ENCODE results near the gene SLC7A10.

The SLC7A10 gene

DNA sequence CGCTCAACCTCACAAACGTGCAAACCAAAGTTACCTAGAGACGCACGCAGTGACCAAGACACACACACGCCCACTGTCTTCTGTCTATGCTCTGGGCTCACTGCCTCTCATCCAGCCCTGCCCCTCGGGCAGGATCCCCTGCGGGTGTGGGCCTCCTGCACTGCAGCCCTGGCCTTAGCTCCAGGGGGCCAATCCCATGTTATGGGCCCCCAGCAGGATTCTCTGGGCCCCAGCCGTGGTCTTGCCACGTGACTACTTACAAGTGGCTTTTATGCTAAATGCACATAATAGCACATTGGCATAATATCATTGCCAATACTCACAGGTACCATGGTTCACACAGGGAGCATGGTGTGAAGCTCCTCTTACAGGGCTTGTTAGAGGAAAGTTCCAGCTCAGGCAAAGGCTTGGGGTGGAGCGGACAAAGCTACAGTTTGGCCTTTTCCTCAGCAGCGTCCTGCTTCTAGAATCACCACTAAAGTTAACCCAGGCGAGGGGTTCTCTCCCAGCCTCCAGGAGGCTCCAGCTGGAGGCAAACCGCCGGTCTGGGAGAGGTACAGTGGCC lies 39.3 kb upstream of the SLC7A10 start:
- no CpG with 5 or more reads among the region's 14 CpGs for WGBS (ENCODE audit: extremely low coverage, insufficient coverage, low lambda C conversion rate)
- H3K4me3 ChIP-seq (ENCODE audit: low read length): no peak overlapping the region
- H3K23ac ChIP-seq (ENCODE audit: low read length): no peak overlapping the region

DNA sequence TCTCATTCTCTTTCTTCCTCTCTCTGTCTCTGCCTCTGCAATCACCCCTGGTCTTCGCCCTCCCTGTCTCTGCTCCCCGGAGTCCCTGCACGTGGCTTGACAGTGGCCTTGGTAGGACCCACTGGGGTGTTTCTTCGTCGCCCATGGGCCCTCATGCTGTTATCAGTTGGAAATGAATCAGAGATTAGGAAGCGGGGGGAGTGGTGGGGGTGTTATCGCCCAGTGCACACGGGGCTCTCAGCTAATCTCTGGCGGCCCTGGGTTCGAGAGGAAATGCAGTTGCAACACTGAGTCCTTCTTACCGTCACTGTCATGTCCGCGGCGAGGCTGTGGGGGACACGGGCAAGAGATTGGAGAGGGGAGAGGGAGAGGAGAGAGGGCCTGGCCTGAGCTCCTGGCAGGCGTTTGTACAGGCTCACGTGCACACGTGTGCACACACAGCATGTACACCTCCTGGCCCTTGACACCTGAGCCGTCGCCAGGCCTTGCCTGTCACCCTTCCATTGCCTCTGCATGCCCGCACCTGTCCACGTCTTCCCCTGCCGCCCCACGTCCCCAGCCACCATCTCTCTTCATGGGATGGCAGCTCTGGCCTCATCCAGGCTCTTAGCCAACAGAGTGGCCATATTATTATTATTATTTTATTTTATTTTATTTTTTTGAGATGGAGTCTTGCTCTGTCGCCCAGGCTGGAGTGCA lies 37.8 kb upstream of the SLC7A10 start:
- H3K27ac ChIP-seq (ENCODE audit: low read depth, low read length): no peak overlapping the region

More for the DNA sequence above, 39.3 kb upstream of the SLC7A10 start:
- Histone ChIP-seq H4K8ac (ENCODE audit: low read depth, low read length) (no peak overlapping the region), H3K56ac (ENCODE audit: low read length) (no peak overlapping the region), H2BK5ac (ENCODE audit: low read length) (no peak overlapping the region), H3K79me2 (ENCODE audit: control insufficient read depth, insufficient read depth, low read length) (no peaks in the 10 kb centered on the region), H2AK5ac (ENCODE audit: low read length) (no peak overlapping the region), H3K79me1 (ENCODE audit: low read length) (no peaks in the 10 kb centered on the region), H3K9ac (ENCODE audit: low read length) (no peak overlapping the region), H3K36me3 (ENCODE audit: control insufficient read depth, insufficient read depth, low read length) (no peaks in the 10 kb centered on the region), H2BK120ac (ENCODE audit: low read depth, low read length) (no peak overlapping the region), H4K5ac (ENCODE audit: low read length) (no peak overlapping the region), H3K4ac (ENCODE audit: low read depth, low read length) (no peak overlapping the region), H3K18ac (ENCODE audit: low read length) (no peak overlapping the region), H2BK15ac (replicated peaks; ENCODE audit: low read depth) (no peak overlapping the region), H3K4me1 (ENCODE audit: control insufficient read depth, low read depth, low read length) (no peaks in the 10 kb centered on the region), H3K4me2 (ENCODE audit: low read length) (no peak overlapping the region), H3K27ac (ENCODE audit: low read depth, low read length) (no peak overlapping the region), H3K27me3 (ENCODE audit: insufficient read depth, low read length, poor library complexity) (no peaks in the 10 kb centered on the region)
- no peak for DNase-seq

DNA sequence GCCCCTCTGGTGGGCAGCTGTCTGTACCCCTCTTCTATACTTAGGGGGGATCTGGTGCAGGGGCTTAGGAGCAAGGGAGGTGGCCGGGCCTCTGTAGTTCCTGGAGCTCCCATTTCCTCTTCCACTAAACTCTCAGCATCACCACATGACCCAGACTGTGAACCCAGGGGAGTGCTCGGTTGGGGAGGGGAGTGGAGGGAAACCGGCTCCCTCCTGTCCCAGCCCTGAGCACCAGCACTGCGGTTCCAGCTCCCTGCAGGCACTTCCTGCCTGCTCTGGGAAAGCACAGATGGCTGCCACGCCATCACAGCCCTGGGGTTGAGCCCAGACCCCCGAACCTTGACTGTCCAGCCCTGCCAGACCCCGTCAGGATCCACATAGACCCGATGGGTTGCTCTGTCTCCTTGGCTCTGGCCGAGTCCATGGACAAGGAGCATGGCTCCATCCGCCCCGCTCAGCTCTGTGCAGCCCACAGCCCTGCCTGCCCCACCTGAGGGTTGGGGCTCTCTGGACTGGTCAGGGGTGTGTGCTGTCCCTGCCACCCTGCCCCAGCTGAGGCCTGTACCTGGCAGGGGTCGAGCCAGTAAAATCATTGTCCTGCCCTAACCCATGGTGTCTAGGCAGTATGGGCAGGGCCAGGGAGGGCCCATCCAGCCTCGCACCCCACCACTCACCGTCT lies 36.0 kb upstream of the SLC7A10 start:
- Histone ChIP-seq H3K4me2 (ENCODE audit: low read length) (no peak overlapping the region), H3K4me1 (ENCODE audit: control insufficient read depth, low read depth, low read length) (no peaks in the 10 kb centered on the region), H2BK15ac (replicated peaks; ENCODE audit: low read depth) (no peak overlapping the region), H4K5ac (ENCODE audit: low read length) (no peak overlapping the region), H3K27ac (ENCODE audit: low read depth, low read length) (no peak overlapping the region), H3K56ac (ENCODE audit: low read length) (no peak overlapping the region), H2AK5ac (ENCODE audit: low read length) (no peak overlapping the region), H3K9ac (ENCODE audit: low read length) (no peak overlapping the region), H2BK120ac (ENCODE audit: low read depth, low read length) (no peak overlapping the region), H3K79me2 (ENCODE audit: control insufficient read depth, insufficient read depth, low read length) (no peaks in the 10 kb centered on the region), H3K4me3 (ENCODE audit: low read length) (no peak overlapping the region), H3K36me3 (ENCODE audit: control insufficient read depth, insufficient read depth, low read length) (no peaks in the 10 kb centered on the region), H3K23ac (ENCODE audit: low read length) (no peak overlapping the region), H3K27me3 (ENCODE audit: insufficient read depth, low read length, poor library complexity) (no peaks in the 10 kb centered on the region), H2BK5ac (ENCODE audit: low read length) (no peak overlapping the region), H3K18ac (ENCODE audit: low read length) (no peak overlapping the region), H3K79me1 (ENCODE audit: low read length) (no peaks in the 10 kb centered on the region), H4K8ac (ENCODE audit: low read depth, low read length) (no peak overlapping the region), H3K4ac (ENCODE audit: low read depth, low read length) (no peak overlapping the region)
- DNase-seq: no peak
- WGBS (ENCODE audit: extremely low coverage, insufficient coverage, low lambda C conversion rate): no CpG with 5 or more reads among the region's 14 CpGs

More for the DNA sequence above, 37.8 kb upstream of the SLC7A10 start:
- H3K27me3 ChIP-seq (ENCODE audit: insufficient read depth, low read length, poor library complexity): no peaks in the 10 kb centered on the region
- no peak overlapping the region for H2AK5ac ChIP-seq (ENCODE audit: low read length)
- no peak overlapping the region for H3K56ac ChIP-seq (ENCODE audit: low read length)
- no peak overlapping the region for H3K4me3 ChIP-seq (ENCODE audit: low read length)
- no peak overlapping the region for H2BK120ac ChIP-seq (ENCODE audit: low read depth, low read length)
- no peak overlapping the region for H2BK5ac ChIP-seq (ENCODE audit: low read length)
- no peak overlapping the region for H3K18ac ChIP-seq (ENCODE audit: low read length)
- no peak overlapping the region for H3K23ac ChIP-seq (ENCODE audit: low read length)
- H3K79me1 ChIP-seq (ENCODE audit: low read length): no peaks in the 10 kb centered on the region
- H3K36me3 ChIP-seq (ENCODE audit: control insufficient read depth, insufficient read depth, low read length): no peaks in the 10 kb centered on the region
- H3K9ac ChIP-seq (ENCODE audit: low read length): no peak overlapping the region
- no peak overlapping the region for H3K4me2 ChIP-seq (ENCODE audit: low read length)
- no CpG with 5 or more reads among the region's 25 CpGs for WGBS (ENCODE audit: extremely low coverage, insufficient coverage, low lambda C conversion rate)
- H4K8ac ChIP-seq (ENCODE audit: low read depth, low read length): no peak overlapping the region
- H2BK15ac ChIP-seq (replicated peaks; ENCODE audit: low read depth): no peak overlapping the region
- no peaks in the 10 kb centered on the region for H3K4me1 ChIP-seq (ENCODE audit: control insufficient read depth, low read depth, low read length)
- DNase-seq: no peak
- no peak overlapping the region for H3K4ac ChIP-seq (ENCODE audit: low read depth, low read length)
- no peaks in the 10 kb centered on the region for H3K79me2 ChIP-seq (ENCODE audit: control insufficient read depth, insufficient read depth, low read length)
- H4K5ac ChIP-seq (ENCODE audit: low read length): no peak overlapping the region

- no peak overlapping the region for H3K18ac ChIP-seq (ENCODE audit: low read length)
- H3K4me2 ChIP-seq (ENCODE audit: low read length): no peak overlapping the region
- no peaks in the 10 kb centered on the region for H3K27me3 ChIP-seq (ENCODE audit: insufficient read depth, low read length, poor library complexity)
- no peak overlapping the region for H3K23ac ChIP-seq (ENCODE audit: low read length)
- no peaks in the 10 kb centered on the region for H3K79me2 ChIP-seq (ENCODE audit: control insufficient read depth, insufficient read depth, low read length)
- WGBS (ENCODE audit: extremely low coverage, insufficient coverage, low lambda C conversion rate): no CpG with 5 or more reads among the region's 24 CpGs
- no peak overlapping the region for H2BK120ac ChIP-seq (ENCODE audit: low read depth, low read length)
- H3K4me3 ChIP-seq (ENCODE audit: low read length): no peak overlapping the region
- H3K9ac ChIP-seq (ENCODE audit: low read length): no peak overlapping the region
- H3K36me3 ChIP-seq (ENCODE audit: control insufficient read depth, insufficient read depth, low read length): no peaks in the 10 kb centered on the region
- no peak overlapping the region for H2BK5ac ChIP-seq (ENCODE audit: low read length)
- H4K5ac ChIP-seq (ENCODE audit: low read length): no peak overlapping the region
- H3K79me1 ChIP-seq (ENCODE audit: low read length): no peaks in the 10 kb centered on the region
- no peak overlapping the region for H2BK15ac ChIP-seq (replicated peaks; ENCODE audit: low read depth)
- no peak overlapping the region for H2AK5ac ChIP-seq (ENCODE audit: low read length)
- H3K4me1 ChIP-seq (ENCODE audit: control insufficient read depth, low read depth, low read length): no peaks in the 10 kb centered on the region
- DNase-seq: no peak
- H3K4ac ChIP-seq (ENCODE audit: low read depth, low read length): no peak overlapping the region
- H3K56ac ChIP-seq (ENCODE audit: low read length): no peak overlapping the region
- H4K8ac ChIP-seq (ENCODE audit: low read depth, low read length): no peak overlapping the region
- no peak overlapping the region for H3K27ac ChIP-seq (ENCODE audit: low read depth, low read length)
These were observed 35.2 kb upstream of the SLC7A10 start for GRCh38 chr19:33260628-33261418.

- WGBS (ENCODE audit: extremely low coverage, insufficient coverage, low lambda C conversion rate): no CpG with 5 or more reads among the region's 6 CpGs
- no peaks in the 10 kb centered on the region for H3K79me1 ChIP-seq (ENCODE audit: low read length)
These were observed 33.9 kb upstream of the SLC7A10 start for GRCh38 chr19:33259539-33259938.

More at GRCh38 chr19:33259539-33259938, 33.9 kb upstream of the SLC7A10 start:
- H3K79me2 ChIP-seq (ENCODE audit: control insufficient read depth, insufficient read depth, low read length): no peaks in the 10 kb centered on the region
- H3K4ac ChIP-seq (ENCODE audit: low read depth, low read length): no peak overlapping the region
- H4K5ac ChIP-seq (ENCODE audit: low read length): no peak overlapping the region
- H2BK15ac ChIP-seq (replicated peaks; ENCODE audit: low read depth): no peak overlapping the region
- H2AK5ac ChIP-seq (ENCODE audit: low read length): no peak overlapping the region
- H2BK5ac ChIP-seq (ENCODE audit: low read length): no peak overlapping the region
- no peaks in the 10 kb centered on the region for H3K27me3 ChIP-seq (ENCODE audit: insufficient read depth, low read length, poor library complexity)
- no peak overlapping the region for H3K9ac ChIP-seq (ENCODE audit: low read length)
- DNase-seq: no peak
- H3K36me3 ChIP-seq (ENCODE audit: control insufficient read depth, insufficient read depth, low read length): no peaks in the 10 kb centered on the region
- H3K4me1 ChIP-seq (ENCODE audit: control insufficient read depth, low read depth, low read length): no peaks in the 10 kb centered on the region
- H3K4me3 ChIP-seq (ENCODE audit: low read length): no peak overlapping the region
- no peak overlapping the region for H3K18ac ChIP-seq (ENCODE audit: low read length)
- H3K4me2 ChIP-seq (ENCODE audit: low read length): no peak overlapping the region
- no peak overlapping the region for H4K8ac ChIP-seq (ENCODE audit: low read depth, low read length)
- no peak overlapping the region for H3K27ac ChIP-seq (ENCODE audit: low read depth, low read length)
- H3K23ac ChIP-seq (ENCODE audit: low read length): no peak overlapping the region
- H3K56ac ChIP-seq (ENCODE audit: low read length): no peak overlapping the region
- H2BK120ac ChIP-seq (ENCODE audit: low read depth, low read length): no peak overlapping the region
